RPMI7951 (cell line): ENCODE measurements around the gene CCDC136. TPM values are rescaled to one million over a fixed set of nuclear protein-coding genes. Genes with fewer than 3 reads are reported as not detected.

ENCODE experiments used
- DNase-seq: peaks from one replicate; pipeline ENCODE4 v3.0.0-alpha.2; 2012; ENCODE audit warnings: low read depth
- total RNA-seq: library from RNA; depleted of rRNA; stranded (reverse); fragments of >200 nt; shearing (Covaris generic); gene quantifications from 2 replicates; pipeline ENCODE4 v1.2.3, GENCODE V29; 2014

The CCDC136 gene
- total RNA-seq, 1 experiment from 2014 or later = 3.8 TPM

- no peak for DNase-seq
Observed at GRCh38 chr7:128844777-128845311, 53.1 kb downstream of the CCDC136 start.

GRCh38 chr7:128845475-128845874 lies 53.7 kb downstream of the CCDC136 start:
- DNase-seq = no peak

- no peak for DNase-seq
Observed at GRCh38 chr7:128845987-128846386, 54.2 kb downstream of the CCDC136 start.

- no peak for DNase-seq
Observed at GRCh38 chr7:128846781-128847444, 55.1 kb downstream of the CCDC136 start.

GRCh38 chr7:128847721-128848211 lies 56.0 kb downstream of the CCDC136 start:
- DNase-seq = no peak

GRCh38 chr7:128848289-128849155 lies 56.8 kb downstream of the CCDC136 start:
- no peak for DNase-seq

- DNase-seq = no peak
Observed at GRCh38 chr7:128849156-128849515, 57.4 kb downstream of the CCDC136 start.

GRCh38 chr7:128849804-128850490 lies 58.2 kb downstream of the CCDC136 start:
- no peak for DNase-seq

GRCh38 chr7:128852537-128853254 lies 60.9 kb downstream of the CCDC136 start:
- no peak for DNase-seq

- DNase-seq = no peak
Observed at GRCh38 chr7:128853799-128854198, 62.0 kb downstream of the CCDC136 start.

GRCh38 chr7:128854396-128854795 lies 62.6 kb downstream of the CCDC136 start:
- DNase-seq = no peak

GRCh38 chr7:128855559-128855958 lies 63.8 kb downstream of the CCDC136 start:
- no peak for DNase-seq

- no peak for DNase-seq
Observed at GRCh38 chr7:128856001-128856718, 64.4 kb downstream of the CCDC136 start.

- no peak for DNase-seq
Observed at GRCh38 chr7:128858380-128859231, 66.8 kb downstream of the CCDC136 start.

- DNase-seq = no peak
Observed at GRCh38 chr7:128859232-128860157, 67.7 kb downstream of the CCDC136 start.

GRCh38 chr7:128860158-128861073 lies 68.6 kb downstream of the CCDC136 start:
- no peak for DNase-seq

- DNase-seq = no peak
Observed at GRCh38 chr7:128861957-128862570, 70.3 kb downstream of the CCDC136 start.
